OCI-LY1 (cell line): Measurements from ENCODE around the gene KIF21A.

ENCODE experiments used
- EZH2 ChIP-seq: fragments of 200-600 bp; sonication (generic), shearing (Covaris generic); IDR thresholded peaks from 2 replicates; pipeline ENCODE4 v1.8.0; 2017; ENCODE audit warnings: borderline replicate concordance, mixed run types, mild to moderate bottlenecking, antibody characterized with exemption, low read length, moderate library complexity, mixed read lengths
- TF ChIP-seq, protein P1 (sequence below): fragments of 200-600 bp; sonication (generic), shearing (Covaris generic); IDR thresholded peaks from 2 replicates; pipeline ENCODE4 v1.5.1; 2017; ENCODE audit warnings: mild to moderate bottlenecking, antibody characterized with exemption, low read length, moderate library complexity, mixed read lengths

DNA sequence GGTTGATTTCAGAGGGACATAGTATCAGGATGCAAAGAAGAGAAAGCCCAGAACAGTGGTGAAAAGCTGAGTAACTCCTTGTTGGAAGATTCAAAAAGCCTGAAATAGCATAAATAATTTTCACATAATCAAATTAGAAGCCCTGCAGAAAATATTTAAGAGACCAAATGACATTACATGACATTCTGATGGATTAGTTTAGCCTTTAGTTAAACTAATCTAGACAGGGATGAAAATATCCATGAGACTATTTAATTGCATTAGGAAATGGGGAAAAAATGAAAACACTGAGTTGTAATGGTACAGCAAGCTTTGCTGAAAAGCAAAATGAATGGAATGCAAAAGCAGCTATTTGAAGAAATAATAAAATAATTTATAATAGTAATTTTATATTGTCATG, 91.8 kb downstream of the KIF21A start:
- no peak for TF ChIP-seq EZH2
- TF ChIP-seq, protein P1, sequence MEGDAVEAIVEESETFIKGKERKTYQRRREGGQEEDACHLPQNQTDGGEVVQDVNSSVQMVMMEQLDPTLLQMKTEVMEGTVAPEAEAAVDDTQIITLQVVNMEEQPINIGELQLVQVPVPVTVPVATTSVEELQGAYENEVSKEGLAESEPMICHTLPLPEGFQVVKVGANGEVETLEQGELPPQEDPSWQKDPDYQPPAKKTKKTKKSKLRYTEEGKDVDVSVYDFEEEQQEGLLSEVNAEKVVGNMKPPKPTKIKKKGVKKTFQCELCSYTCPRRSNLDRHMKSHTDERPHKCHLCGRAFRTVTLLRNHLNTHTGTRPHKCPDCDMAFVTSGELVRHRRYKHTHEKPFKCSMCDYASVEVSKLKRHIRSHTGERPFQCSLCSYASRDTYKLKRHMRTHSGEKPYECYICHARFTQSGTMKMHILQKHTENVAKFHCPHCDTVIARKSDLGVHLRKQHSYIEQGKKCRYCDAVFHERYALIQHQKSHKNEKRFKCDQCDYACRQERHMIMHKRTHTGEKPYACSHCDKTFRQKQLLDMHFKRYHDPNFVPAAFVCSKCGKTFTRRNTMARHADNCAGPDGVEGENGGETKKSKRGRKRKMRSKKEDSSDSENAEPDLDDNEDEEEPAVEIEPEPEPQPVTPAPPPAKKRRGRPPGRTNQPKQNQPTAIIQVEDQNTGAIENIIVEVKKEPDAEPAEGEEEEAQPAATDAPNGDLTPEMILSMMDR = no peak
